Panc1 (cell line): ENCODE data around the gene BTBD8. TPM values are rescaled to one million over a fixed set of nuclear protein-coding genes. Genes with fewer than 3 reads are reported as not detected.

Source experiments
- ATAC-seq: fragments of 200-7000 bp; cut with Tn5 transposase; 2 replicates; pipeline ENCODE4 v1.9.1; 2020; ENCODE audit warnings: mild to moderate bottlenecking, moderate library complexity
- BruUV-seq: library from RNA; stranded (reverse); fragments of 400-500 nt; replicated peaks from 2 replicates; lab custom pipeline; 2021; lab: Mats Ljungman, UMichigan
- CTCF ChIA-PET: fragments of 300-600 bp; sonication (Branson Sonifier 250); formaldehyde crosslinking; loops from one replicate; lab custom pipeline; 2022; ENCODE audit warnings: antibody characterized with exemption; lab: Charles Lee
- POLR2A ChIA-PET: fragments of 300-600 bp; sonication (Branson Sonifier 250); formaldehyde crosslinking; loops from one replicate; lab custom pipeline; 2022; ENCODE audit warnings: antibody characterized with exemption; lab: Charles Lee
- DNase-seq: peaks from one replicate; pipeline ENCODE4 v3.0.0-alpha.2; 2010; ENCODE audit warnings: low read depth, low spot score
- H3K27ac ChIP-seq: 2 replicates; pipeline ENCODE4 v1.5.1; 2011; ENCODE audit warnings: mild to moderate bottlenecking, low read length, inconsistent platforms
- H3K27me3 ChIP-seq: fragments of 200-500 bp; sonication (Bioruptor generic); 2 replicates; pipeline ENCODE4 v1.6.0; 2014; ENCODE audit warnings: low read length, inconsistent platforms; ENCODE audit not compliant: control insufficient read depth, insufficient read depth
- H3K36me3 ChIP-seq: fragments of 200-500 bp; sonication (Bioruptor generic); 2 replicates; pipeline ENCODE4 v1.5.1; 2014; ENCODE audit warnings: inconsistent platforms, mild to moderate bottlenecking, low read length, moderate library complexity; ENCODE audit not compliant: control insufficient read depth, insufficient read depth
- H3K4me1 ChIP-seq: 2 replicates; pipeline ENCODE4 v1.5.1; 2011; ENCODE audit warnings: inconsistent platforms, mild to moderate bottlenecking, low read length, moderate library complexity; ENCODE audit not compliant: control insufficient read depth, insufficient read depth
- H3K4me3 ChIP-seq, 2 experiments: 2 replicates each; pipeline ENCODE4 v1.5.1; 2011 to 2012; ENCODE audit warnings: low read depth in 2 of 2, low read length in 2 of 2, mild to moderate bottlenecking in 2 of 2, inconsistent platforms in 1 of 2, moderate library complexity in 1 of 2
- H3K9me3 ChIP-seq: fragments of 200-500 bp; sonication (Bioruptor generic); 2 replicates; pipeline ENCODE4 v1.5.1; 2014; ENCODE audit warnings: low read depth, mild to moderate bottlenecking, inconsistent platforms, low read length, moderate library complexity; ENCODE audit not compliant: control insufficient read depth, insufficient read depth
- CTCF ChIP-seq: fragments of 450-650 bp; IDR thresholded peaks from 2 replicates; pipeline ENCODE4 v1.5.1; 2017; ENCODE audit warnings: mild to moderate bottlenecking
- in situ Hi-C: cut with HindIII; loops from 2 replicates; pipeline ENCODE4 v1.10.0; 2016; ENCODE audit warnings: low sequenced_read_pairs, low pct_unique_long_range_greater_than_20kb
- intact Hi-C: fragments of 100-400 bp; cut with micrococcal nuclease; formaldehyde crosslinking; loops from one replicate; pipeline ENCODE4 v1.10.0; 2022; ENCODE audit not compliant: unreplicated experiment
- total RNA-seq: library from RNA; stranded (reverse); gene quantifications from one replicate; pipeline ENCODE4 v1.2.1, GENCODE V29; 2021; ENCODE audit not compliant: unreplicated experiment

Gene BTBD8
- total RNA-seq, 1 experiment from 2014 or later: 0.69 TPM

- BruUV-seq: no TSS peak
- Histone ChIP-seq H3K27ac (no peak overlapping the region), H3K9me3 (no peaks in the 10 kb centered on the region), H3K36me3 (no peaks in the 10 kb centered on the region; the same call in 1 of the 2 replicates), H3K4me3 (no peak overlapping the region), H3K27me3 (no peaks in the 10 kb centered on the region), H3K4me1 (no peaks in the 10 kb centered on the region)
- ATAC-seq: no peak
- no peak for TF ChIP-seq CTCF
- in situ Hi-C loops: no loop called here
- DNase-seq: no peak
- ChIA-PET CTCF (no interaction called here), POLR2A (no interaction called here)
- intact Hi-C loops: no loop called here
Observed at GRCh38 chr1:92230736-92231135, 150.6 kb downstream of the BTBD8 start.

Other genes starting within 250 kb of the BTBD8 start
- 14.5 TPM for gene TGFBR3, start 194.2 kb upstream of the BTBD8 start, total RNA-seq
- not detected for gene BRDT, start 130.9 kb upstream of the BTBD8 start, total RNA-seq
- not detected for gene EPHX4, start 50.4 kb upstream of the BTBD8 start, total RNA-seq
- gene SETSIP, start 4.9 kb upstream of the BTBD8 start, total RNA-seq: not detected
- gene C1orf146, start 137.6 kb downstream of the BTBD8 start, total RNA-seq: not detected
- gene GLMN, start 218.6 kb downstream of the BTBD8 start, total RNA-seq: 10.4 TPM
- 16.3 TPM for gene RPAP2, start 218.7 kb downstream of the BTBD8 start, total RNA-seq